Panc1 (cell line): ENCODE results near the gene SPAM1. TPM values are rescaled to one million over a fixed set of nuclear protein-coding genes. Genes with fewer than 3 reads are reported as not detected.

ENCODE experiments used
- ATAC-seq: fragments of 200-7000 bp; cut with Tn5 transposase; 2 replicates; pipeline ENCODE4 v1.9.1; 2020; ENCODE audit warnings: mild to moderate bottlenecking, moderate library complexity
- BruUV-seq: library from RNA; stranded (reverse); fragments of 400-500 nt; replicated peaks from 2 replicates; lab custom pipeline; 2021; lab: Mats Ljungman, UMichigan
- CTCF ChIA-PET: fragments of 300-600 bp; sonication (Branson Sonifier 250); formaldehyde crosslinking; loops from one replicate; lab custom pipeline; 2022; ENCODE audit warnings: antibody characterized with exemption; lab: Charles Lee
- POLR2A ChIA-PET: fragments of 300-600 bp; sonication (Branson Sonifier 250); formaldehyde crosslinking; loops from one replicate; lab custom pipeline; 2022; ENCODE audit warnings: antibody characterized with exemption; lab: Charles Lee
- DNase-seq: peaks from one replicate; pipeline ENCODE4 v3.0.0-alpha.2; 2010; ENCODE audit warnings: low read depth, low spot score
- H3K27ac ChIP-seq: 2 replicates; pipeline ENCODE4 v1.5.1; 2011; ENCODE audit warnings: mild to moderate bottlenecking, low read length, inconsistent platforms
- H3K27me3 ChIP-seq: fragments of 200-500 bp; sonication (Bioruptor generic); 2 replicates; pipeline ENCODE4 v1.6.0; 2014; ENCODE audit warnings: low read length, inconsistent platforms; ENCODE audit not compliant: control insufficient read depth, insufficient read depth
- H3K36me3 ChIP-seq: fragments of 200-500 bp; sonication (Bioruptor generic); 2 replicates; pipeline ENCODE4 v1.5.1; 2014; ENCODE audit warnings: inconsistent platforms, mild to moderate bottlenecking, low read length, moderate library complexity; ENCODE audit not compliant: control insufficient read depth, insufficient read depth
- H3K4me1 ChIP-seq: 2 replicates; pipeline ENCODE4 v1.5.1; 2011; ENCODE audit warnings: inconsistent platforms, mild to moderate bottlenecking, low read length, moderate library complexity; ENCODE audit not compliant: control insufficient read depth, insufficient read depth
- H3K4me3 ChIP-seq, 2 experiments: 2 replicates each; pipeline ENCODE4 v1.5.1; 2011 to 2012; ENCODE audit warnings: low read depth in 2 of 2, low read length in 2 of 2, mild to moderate bottlenecking in 2 of 2, inconsistent platforms in 1 of 2, moderate library complexity in 1 of 2
- H3K9me3 ChIP-seq: fragments of 200-500 bp; sonication (Bioruptor generic); 2 replicates; pipeline ENCODE4 v1.5.1; 2014; ENCODE audit warnings: low read depth, mild to moderate bottlenecking, inconsistent platforms, low read length, moderate library complexity; ENCODE audit not compliant: control insufficient read depth, insufficient read depth
- CTCF ChIP-seq: fragments of 450-650 bp; IDR thresholded peaks from 2 replicates; pipeline ENCODE4 v1.5.1; 2017; ENCODE audit warnings: mild to moderate bottlenecking
- POLR2AphosphoS5 ChIP-seq: IDR thresholded peaks from 2 replicates; pipeline ENCODE4 v1.6.1; 2012; ENCODE audit warnings: mild to moderate bottlenecking, low read depth, low read length, moderate library complexity
- REST ChIP-seq, 2 experiments: IDR thresholded peaks; 2 replicates each; pipeline ENCODE4 v1.6.1; 2011 to 2012; ENCODE audit warnings: low read depth in 2 of 2, control low read depth in 1 of 2, low read length in 1 of 2, mild to moderate bottlenecking in 1 of 2, moderate library complexity in 1 of 2; ENCODE audit not compliant: insufficient read depth in 1 of 2
- SIN3A ChIP-seq: IDR thresholded peaks from 2 replicates; pipeline ENCODE4 v1.6.1; 2012; ENCODE audit warnings: low read depth, mild to moderate bottlenecking, low read length, moderate library complexity, borderline replicate concordance; ENCODE audit not compliant: insufficient read depth
- TCF7L2 ChIP-seq: IDR thresholded peaks from 2 replicates; pipeline ENCODE4 v1.6.1; 2011; ENCODE audit warnings: mild to moderate bottlenecking, low read depth, low read length, inconsistent platforms
- in situ Hi-C: cut with HindIII; loops from 2 replicates; pipeline ENCODE4 v1.10.0; 2016; ENCODE audit warnings: low sequenced_read_pairs, low pct_unique_long_range_greater_than_20kb
- intact Hi-C: fragments of 100-400 bp; cut with micrococcal nuclease; formaldehyde crosslinking; loops from one replicate; pipeline ENCODE4 v1.10.0; 2022; ENCODE audit not compliant: unreplicated experiment
- total RNA-seq: library from RNA; stranded (reverse); gene quantifications from one replicate; pipeline ENCODE4 v1.2.1, GENCODE V29; 2021; ENCODE audit not compliant: unreplicated experiment

Gene SPAM1
- total RNA-seq, 1 experiment from 2014 or later: not detected

- intact Hi-C loops: loop anchor here (10.0 kb wide), 1 partner anchor 385 kb away; no protein-coding TSS in a partner anchor
- H3K9me3 ChIP-seq: no peaks in the 10 kb centered on the region
- H3K27me3 ChIP-seq: peaks cover 2% of the 10 kb centered on the region; the same call in 1 of the 2 replicates
- no peak overlapping the region for H3K4me3 ChIP-seq
- no peak overlapping the region for H3K27ac ChIP-seq
- POLR2A ChIA-PET: no interaction called here
- H3K36me3 ChIP-seq: no peaks in the 10 kb centered on the region
- no peak for ATAC-seq
- TF ChIP-seq CTCF (no peak), REST (IDR thresholded peaks at IDR 0.05; ENCODE audit: insufficient read depth in 1 of 2, low read depth in 2 of 2, low read length in 1 of 2) (no peak), POLR2AphosphoS5 (no peak), TCF7L2 (no peak), SIN3A (no peak)
- DNase-seq: no peak
- in situ Hi-C loops: no loop called here
- CTCF ChIA-PET: no interaction called here
- H3K4me1 ChIP-seq: no peaks in the 10 kb centered on the region
- BruUV-seq: no TSS peak
These were observed 45.4 kb upstream of the SPAM1 start for GRCh38 chr7:123879628-123880027.

GRCh38 chr7:123881300-123881699, 43.7 kb upstream of the SPAM1 start:
- no peaks in the 10 kb centered on the region for H3K4me1 ChIP-seq
- no peak overlapping the region for H3K27ac ChIP-seq
- ATAC-seq: no peak
- TF ChIP-seq REST (IDR thresholded peaks at IDR 0.05; ENCODE audit: insufficient read depth in 1 of 2, low read depth in 2 of 2, low read length in 1 of 2) (no peak), SIN3A (no peak), CTCF (no peak), TCF7L2 (no peak), POLR2AphosphoS5 (no peak)
- intact Hi-C loops: no loop called here
- no peaks in the 10 kb centered on the region for H3K36me3 ChIP-seq
- ChIA-PET POLR2A (no interaction called here), CTCF (no interaction called here)
- H3K27me3 ChIP-seq: peaks cover 2% of the 10 kb centered on the region; the same call in 1 of the 2 replicates
- no TSS peak for BruUV-seq
- no peak overlapping the region for H3K4me3 ChIP-seq
- H3K9me3 ChIP-seq: no peaks in the 10 kb centered on the region
- no peak for DNase-seq
- in situ Hi-C loops: no loop called here
